ENCODE measurements around the gene HOXB8. TPM values are rescaled to one million over a fixed set of nuclear protein-coding genes. Genes with fewer than 3 reads are reported as not detected.

The HOXB8 gene
- total RNA-seq, 1 donor from 2014 or later = 0.98 TPM

DNA sequence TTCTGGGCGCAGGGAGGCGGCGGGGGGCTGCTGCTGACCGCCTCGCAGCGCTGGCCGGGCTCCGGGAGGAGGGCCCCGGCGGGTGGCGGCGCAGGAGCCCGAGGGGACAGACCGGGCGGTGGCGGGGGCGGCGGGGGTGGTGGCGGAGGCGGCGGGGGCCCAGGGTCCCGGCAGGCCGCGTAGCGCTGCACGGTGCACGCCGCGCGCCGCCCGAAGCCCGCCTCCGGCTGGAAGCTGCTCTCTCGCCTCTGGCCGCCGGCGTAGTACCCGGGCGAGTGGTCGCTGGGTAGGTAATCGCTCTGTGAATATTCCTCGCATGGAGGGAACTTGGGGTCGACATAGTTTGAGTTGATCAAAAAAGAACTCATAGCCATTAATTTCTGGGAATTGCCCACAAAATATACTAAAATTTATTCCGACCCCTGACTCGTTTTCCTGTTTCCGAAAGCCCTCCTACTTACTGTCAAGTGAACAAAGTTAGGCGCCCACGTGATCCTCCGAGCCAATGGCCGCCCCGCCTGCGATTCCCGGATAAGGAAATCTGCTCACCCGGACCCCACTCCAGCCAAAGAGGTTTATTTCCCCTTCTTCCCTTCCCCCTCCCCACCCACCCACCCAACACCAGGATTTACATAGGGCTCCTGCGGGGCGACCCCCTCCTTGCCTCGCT is 37.0 kb downstream of the HOXB8 start, which contains the start of gene HOXB4:
HOXB4 (minus strand) TSS at position 405 of the 670 bp plus-strand sequence; CDS start at position 374, 31 bp downstream.
- intact Hi-C loops (cut with DNase I) = loop anchor here (2.0 kb wide), 1 partner anchor 23 kb away; no protein-coding TSS in a partner anchor
- peak; percentile 75 for ATAC-seq
- peak; percentile 90 for DNase-seq (ENCODE audit: low spot score)

DNA sequence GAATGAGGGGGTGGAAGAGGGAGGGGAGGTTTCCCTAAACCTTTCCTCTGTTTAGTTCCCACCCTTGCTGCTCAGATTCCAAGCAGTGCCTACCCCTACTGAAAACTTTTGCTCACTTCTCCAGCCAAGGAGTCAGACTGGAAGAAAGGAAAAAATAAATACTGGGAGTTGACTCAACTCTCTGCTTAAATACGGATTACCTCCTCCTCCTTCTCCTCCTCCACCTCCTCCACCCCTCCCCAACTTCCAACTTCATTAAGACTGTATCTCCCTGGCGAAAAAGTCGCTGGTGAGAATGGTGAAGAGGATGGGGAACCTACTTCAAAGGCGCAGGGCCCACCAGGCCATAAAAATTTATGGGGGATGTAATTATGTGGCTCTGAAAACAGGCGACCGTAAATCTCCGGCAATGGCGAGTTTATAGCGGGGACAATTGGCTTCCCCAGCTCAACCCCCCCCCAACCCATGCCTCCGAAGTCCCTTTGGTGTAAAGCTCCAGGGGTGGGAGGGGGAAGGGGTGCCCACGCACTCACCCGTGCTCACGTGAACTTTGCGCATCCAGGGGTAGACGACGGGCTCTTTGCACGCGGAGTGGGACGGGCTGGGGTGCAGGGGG is 37.7 kb downstream of the HOXB8 start:
- no peak for DNase-seq (ENCODE audit: low spot score)
- no peak for ATAC-seq

GRCh38 chr17:48576479-48577309 is 38.4 kb downstream of the HOXB8 start:
- intact Hi-C loops (cut with DNase I) = loop anchor here (2.0 kb wide), 1 partner anchor 22 kb away; no protein-coding TSS in a partner anchor
- peak; percentile 18 for ATAC-seq
- DNase-seq (ENCODE audit: low spot score) = no peak

More for the DNA sequence above, 37.7 kb downstream of the HOXB8 start:
- intact Hi-C loops (cut with DNase I) = loop anchor here (2.0 kb wide), 1 partner anchor 23 kb away; no protein-coding TSS in a partner anchor

DNA sequence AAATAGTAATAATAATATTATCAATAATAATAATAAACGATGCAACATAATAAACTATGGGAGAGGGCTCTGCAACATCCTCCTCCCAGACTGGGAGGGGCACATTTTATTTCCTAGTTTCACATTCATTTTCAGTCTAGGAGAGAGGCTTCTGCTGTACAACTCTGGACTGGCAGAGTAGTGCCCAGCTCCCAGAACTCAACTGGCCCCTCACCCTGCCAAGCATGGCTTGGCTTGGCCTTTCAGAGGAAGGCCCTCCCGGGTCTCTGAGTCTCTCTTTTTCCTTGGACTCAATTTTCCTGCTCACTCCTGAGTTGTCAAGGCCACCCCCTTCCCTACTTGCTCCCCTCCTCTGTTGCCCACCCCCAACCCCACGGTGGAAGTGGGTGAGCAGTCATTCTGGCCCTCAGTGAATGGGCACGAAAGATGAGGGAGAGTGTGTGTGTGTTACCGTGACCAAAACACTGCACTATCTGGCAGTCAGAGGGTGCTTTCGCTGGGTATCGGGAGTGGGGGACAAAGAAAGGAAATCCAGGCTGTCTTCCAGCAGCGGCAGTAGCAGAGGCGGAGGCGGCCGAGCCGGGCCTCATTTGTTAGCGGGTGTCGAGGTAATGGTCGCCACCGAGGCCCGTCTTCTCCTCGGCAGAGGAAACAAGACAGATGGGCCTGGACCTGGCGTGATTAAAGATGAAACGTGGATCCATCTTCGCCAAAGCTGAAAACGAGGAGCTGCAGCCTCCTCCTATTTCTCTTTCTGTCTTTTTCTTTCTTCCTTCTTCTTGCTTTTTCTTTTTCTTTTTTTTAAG is 39.2 kb downstream of the HOXB8 start:
- ATAC-seq = no peak
- intact Hi-C loops (cut with DNase I) = loop anchor here (2.0 kb wide), 1 partner anchor 21 kb away; no protein-coding TSS in a partner anchor
- DNase-seq (ENCODE audit: low spot score) = no peak

DNA sequence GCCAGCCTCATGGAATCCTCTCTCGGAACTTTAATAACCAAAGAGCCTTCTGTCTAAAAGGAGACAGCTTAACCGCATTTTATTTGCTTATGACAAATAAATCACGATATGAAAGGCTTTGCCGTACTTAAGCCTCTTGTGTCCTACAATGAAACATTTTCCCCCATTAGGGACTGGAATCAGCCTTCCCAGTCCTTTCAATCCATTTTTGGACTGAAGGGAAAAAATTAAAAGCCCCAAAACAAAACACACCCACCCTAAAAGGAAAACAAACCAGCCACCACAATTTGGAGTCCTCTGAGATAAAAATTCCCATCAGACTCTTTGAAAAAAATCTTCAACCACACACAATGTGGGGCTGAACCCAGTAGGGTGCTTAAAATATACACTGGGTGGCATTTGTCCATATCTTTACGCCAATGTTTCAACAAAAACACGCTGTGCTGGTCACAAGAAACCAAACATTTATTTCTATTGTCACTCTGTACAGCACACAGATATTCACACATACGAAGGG is 40.0 kb downstream of the HOXB8 start:
- ATAC-seq (no peak), DNase-seq (ENCODE audit: low spot score) (no peak)
- intact Hi-C loops (cut with DNase I) = no loop called here

DNA sequence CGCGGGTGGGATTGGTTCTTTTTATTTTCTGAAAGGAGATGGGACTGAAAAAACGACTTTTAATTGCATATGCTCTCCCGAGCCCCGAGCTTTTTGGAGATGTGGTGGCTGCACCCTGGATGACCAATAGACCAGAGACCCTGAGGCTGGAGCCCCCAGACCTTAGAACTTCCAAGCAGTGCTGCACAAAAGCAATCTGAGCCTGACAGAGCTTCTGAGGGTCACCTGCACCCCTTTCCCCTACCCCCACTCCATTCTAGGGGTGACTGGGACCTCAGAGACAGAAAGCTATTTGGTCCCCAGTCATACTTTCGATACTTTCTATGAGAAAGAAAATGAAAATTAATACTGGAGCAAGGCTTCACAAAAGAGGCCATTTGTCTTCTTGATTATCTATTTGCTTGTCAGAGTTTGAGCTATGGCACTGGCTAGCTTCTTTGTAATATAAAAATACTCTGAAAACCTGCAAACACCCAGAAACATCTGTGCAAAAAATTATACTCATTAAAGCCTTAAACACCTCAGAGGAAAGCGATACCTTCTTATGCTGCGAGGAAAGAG is 40.5 kb downstream of the HOXB8 start:
- no peak for DNase-seq (ENCODE audit: low spot score)
- ATAC-seq = no peak
- intact Hi-C loops (cut with DNase I) = no loop called here

- ATAC-seq = no peak
- intact Hi-C loops (cut with DNase I) = no loop called here
- DNase-seq (ENCODE audit: low spot score) = no peak
Measured at GRCh38 chr17:48571826-48572417, 43.2 kb downstream of the HOXB8 start.

DNA sequence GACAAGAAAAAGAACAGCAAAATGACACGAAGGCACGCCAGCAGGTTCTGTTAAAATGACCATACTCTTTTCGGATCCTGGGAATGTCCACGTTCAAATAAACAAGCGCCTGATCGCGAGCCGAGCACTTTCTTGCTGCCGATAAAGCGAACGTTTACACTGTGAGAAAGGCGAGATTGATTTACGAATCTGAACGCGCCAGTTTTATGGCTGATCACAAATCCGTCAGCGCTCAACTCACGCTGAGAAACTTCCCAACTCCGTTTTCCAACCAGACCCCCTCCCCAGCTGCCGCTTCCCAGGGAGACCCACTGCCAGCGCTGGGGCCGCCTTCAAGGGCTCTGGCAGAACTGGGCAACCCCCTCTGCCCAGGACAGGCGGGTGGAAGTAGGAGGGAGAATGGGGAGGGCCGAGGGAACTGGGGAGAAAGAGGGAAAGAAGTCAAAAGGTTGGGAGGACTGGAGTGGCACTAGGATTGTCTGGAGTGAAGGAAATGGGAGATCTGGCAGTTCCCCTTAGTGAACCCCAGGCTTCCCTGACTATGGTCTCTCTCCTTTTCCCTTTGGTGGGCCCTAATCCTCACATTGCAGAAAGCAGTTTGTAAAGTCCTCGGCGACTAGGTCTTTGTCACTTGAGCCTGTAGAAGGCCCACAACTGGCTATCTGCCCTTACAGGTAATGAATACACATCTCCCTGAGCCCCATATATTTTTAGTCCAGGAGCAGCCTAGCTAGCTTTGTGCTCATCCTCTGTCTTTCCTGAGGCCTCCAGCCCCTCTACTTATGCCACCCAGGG is 43.9 kb downstream of the HOXB8 start:
- DNase-seq (ENCODE audit: low spot score) = no peak
- intact Hi-C loops (cut with DNase I) = no loop called here
- ATAC-seq = no peak

GRCh38 chr17:48570325-48571023 is 44.6 kb downstream of the HOXB8 start:
- ATAC-seq (peak; percentile 34), DNase-seq (ENCODE audit: low spot score) (no peak)
- intact Hi-C loops (cut with DNase I) = no loop called here

DNA sequence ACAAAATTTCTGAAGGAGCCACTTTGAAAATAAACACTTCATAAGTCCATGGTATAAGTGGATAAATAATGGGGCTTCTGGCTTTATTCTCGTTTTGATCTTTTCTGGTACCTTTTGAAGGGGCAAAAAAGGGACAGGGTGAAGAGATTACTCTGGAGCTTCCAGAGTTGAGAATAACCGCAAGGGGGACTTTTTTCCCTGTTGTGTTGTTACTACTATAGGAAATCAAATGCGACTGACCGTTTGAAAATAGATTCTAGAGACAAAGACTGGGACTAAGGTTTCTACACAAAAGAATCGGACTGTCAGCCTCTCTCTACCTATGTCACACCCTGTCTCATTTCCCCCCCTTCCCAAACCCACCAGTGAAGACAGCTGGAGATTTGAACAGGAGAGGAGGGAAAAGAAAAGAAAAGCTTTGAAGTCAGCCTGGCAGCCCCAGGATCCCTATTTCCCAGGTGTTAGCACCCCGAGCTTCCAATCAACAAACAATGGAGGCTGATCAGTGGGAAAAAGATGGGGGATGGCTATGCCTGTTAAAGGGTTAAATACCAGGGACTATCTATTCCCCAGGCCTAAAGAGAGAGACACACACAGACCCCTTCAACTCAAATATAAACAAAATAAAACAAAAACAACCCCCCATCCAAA is 45.3 kb downstream of the HOXB8 start:
- intact Hi-C loops (cut with DNase I) = no loop called here
- DNase-seq (ENCODE audit: low spot score) = no peak

GRCh38 chr17:48569240-48569582 is 45.9 kb downstream of the HOXB8 start:
- DNase-seq (ENCODE audit: low spot score) (no peak), ATAC-seq (no peak)
- intact Hi-C loops (cut with DNase I) = no loop called here

More for the DNA sequence above, 45.3 kb downstream of the HOXB8 start:
- ATAC-seq = no peak

GRCh38 chr17:48568499-48569239 is 46.4 kb downstream of the HOXB8 start:
- no peak for DNase-seq (ENCODE audit: low spot score)
- ATAC-seq = no peak
- intact Hi-C loops (cut with DNase I) = no loop called here

DNA sequence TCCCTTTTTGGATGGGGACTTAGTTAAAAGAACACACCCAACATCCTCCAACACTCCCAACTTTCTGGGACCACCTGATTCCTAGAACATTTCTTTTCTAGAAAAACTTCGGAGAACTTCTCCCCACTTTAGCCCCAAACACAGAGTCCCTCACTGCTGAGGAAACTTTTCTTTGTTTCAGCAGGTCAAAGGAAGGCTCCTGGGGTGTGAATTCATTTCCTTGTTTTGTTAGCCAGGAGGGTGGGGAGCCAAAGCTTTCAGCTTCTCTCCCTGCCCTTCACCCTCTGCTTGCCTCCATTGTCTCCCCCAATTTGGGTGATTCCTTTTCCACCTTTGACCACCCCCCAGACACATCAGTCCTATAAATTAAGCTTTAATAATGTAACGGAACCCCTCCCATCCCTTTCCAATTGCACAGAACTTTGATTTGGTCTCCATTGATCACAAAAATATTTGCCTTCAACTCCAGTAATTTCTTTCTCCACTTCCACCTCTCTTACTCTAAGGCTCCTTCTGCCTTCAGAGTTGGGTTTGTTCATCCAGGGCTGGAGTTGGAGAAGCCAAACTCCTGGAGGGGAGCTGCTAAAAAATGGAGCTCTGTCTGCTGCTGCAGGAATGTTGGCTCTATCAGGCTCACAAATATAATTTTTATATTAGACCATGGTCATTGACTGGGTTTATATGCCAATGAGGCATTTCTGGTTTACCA is 47.3 kb downstream of the HOXB8 start:
- ATAC-seq (no peak), DNase-seq (ENCODE audit: low spot score) (no peak)
- intact Hi-C loops (cut with DNase I) = no loop called here

DNA sequence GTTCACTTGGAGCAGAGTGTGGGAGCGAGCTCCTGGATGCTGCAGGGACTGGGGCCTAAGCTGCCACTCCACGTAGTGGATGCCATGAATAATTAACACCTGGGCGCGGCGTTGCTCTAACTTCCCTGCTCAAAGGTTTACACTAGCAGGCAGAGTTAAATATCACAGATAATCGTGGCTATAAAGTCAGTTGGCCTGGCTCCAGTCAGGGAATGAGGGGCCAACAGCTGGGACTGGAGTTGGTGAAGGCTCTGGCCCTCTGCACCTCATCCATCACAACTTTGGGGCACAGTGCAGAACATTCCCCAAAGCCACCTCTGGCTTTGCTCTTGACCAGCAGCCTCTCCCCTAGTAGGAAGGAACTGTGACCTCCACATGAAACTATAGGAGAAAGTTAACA is 47.9 kb downstream of the HOXB8 start:
- no peak for DNase-seq (ENCODE audit: low spot score)

GRCh38 chr17:48566717-48567116 is 48.4 kb downstream of the HOXB8 start:
- intact Hi-C loops (cut with DNase I) = no loop called here
- DNase-seq (ENCODE audit: low spot score) = no peak
- no peak for ATAC-seq

More for the DNA sequence above, 47.9 kb downstream of the HOXB8 start:
- intact Hi-C loops (cut with DNase I) = no loop called here
- no peak for ATAC-seq
